WTC11 (cell line): ENCODE measurements around the gene IL17RE.

ENCODE experiments used
- ATF3 ChIP-seq: sonication (generic); formaldehyde crosslinking; conservative IDR thresholded peaks from 2 replicates; pipeline ENCODE4 v1.8.1; 2022; ENCODE audit warnings: mild to moderate bottlenecking, missing genetic modification reagents
- CTCF ChIP-seq: fragments of 200-600 bp; IDR thresholded peaks from 2 replicates; pipeline ENCODE4 v1.8.0; 2022; ENCODE audit warnings: antibody characterized with exemption
- HMGXB4 ChIP-seq: sonication (generic); formaldehyde crosslinking; IDR thresholded peaks from 2 replicates; pipeline ENCODE4 v1.8.1; 2023; ENCODE audit warnings: mild to moderate bottlenecking, moderate library complexity, missing genetic modification reagents
- NFE2L1 ChIP-seq: sonication (generic); formaldehyde crosslinking; IDR thresholded peaks from 2 replicates; pipeline ENCODE4 v1.8.1; 2023; ENCODE audit warnings: missing genetic modification reagents
- PREB ChIP-seq: sonication (generic); formaldehyde crosslinking; IDR thresholded peaks from 2 replicates; pipeline ENCODE4 v1.8.1; 2022; ENCODE audit warnings: mild to moderate bottlenecking, missing genetic modification reagents, moderate library complexity, borderline replicate concordance
- TCF7 ChIP-seq: sonication (generic); formaldehyde crosslinking; IDR thresholded peaks from 2 replicates; pipeline ENCODE4 v1.8.0; 2022; ENCODE audit warnings: mild to moderate bottlenecking, low read depth, missing genetic modification reagents, moderate library complexity
- TEAD1 ChIP-seq: sonication (generic); formaldehyde crosslinking; IDR thresholded peaks from 2 replicates; pipeline ENCODE4 v1.8.0; 2022; ENCODE audit warnings: mild to moderate bottlenecking, missing genetic modification reagents
- USF2 ChIP-seq: sonication (generic); formaldehyde crosslinking; IDR thresholded peaks from 2 replicates; pipeline ENCODE4 v1.8.1; 2023; ENCODE audit warnings: mild to moderate bottlenecking, missing genetic modification reagents, moderate library complexity
- ZNF121 ChIP-seq: sonication (generic); formaldehyde crosslinking; IDR thresholded peaks from 2 replicates; pipeline ENCODE4 v1.8.0; 2023; ENCODE audit warnings: missing genetic modification reagents

- TF ChIP-seq CTCF (no peak), TCF7 (CRISPR knock-in tag) (no peak), USF2 (no peak), ZNF121 (CRISPR knock-in tag) (no peak), NFE2L1 (CRISPR knock-in tag) (no peak), ATF3 (CRISPR knock-in tag) (no peak), HMGXB4 (CRISPR knock-in tag) (no peak), PREB (no peak), TEAD1 (CRISPR knock-in tag) (no peak)
These were observed 5.6 kb downstream of the IL17RE start for GRCh38 chr3:9908286-9908685.
